Measurements from ENCODE around the gene HTR3C. TPM values are rescaled to one million over a fixed set of nuclear protein-coding genes. Genes with fewer than 3 reads are reported as not detected.

The HTR3C gene
- total RNA-seq, 1 experiment from 2014 or later: not detected

DNA sequence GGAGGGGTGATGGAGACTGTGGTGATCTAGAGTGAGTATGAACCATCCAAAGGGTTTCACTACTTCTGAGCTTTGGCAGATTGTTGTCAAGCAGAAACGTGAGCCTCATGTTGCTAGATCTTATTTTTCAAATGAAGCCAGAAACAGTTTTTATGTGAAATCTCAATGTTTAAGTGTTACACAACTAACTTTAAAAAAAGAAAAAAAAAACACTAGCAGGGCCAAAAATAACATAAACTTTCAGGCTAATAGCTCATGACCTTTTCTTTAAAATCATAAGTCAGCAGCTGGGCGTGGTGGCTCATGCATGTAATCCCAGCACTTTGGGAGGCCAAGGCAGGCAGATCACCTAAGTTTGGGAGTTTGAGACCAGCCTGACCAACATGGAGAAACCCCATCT is 23.4 kb upstream of the HTR3C start:
- Histone ChIP-seq H3K27me3 (replicated peaks; ENCODE audit: insufficient read depth, low read depth, low read length, poor library complexity) (peaks cover 22% of the 10 kb centered on the region), H3K36me3 (ENCODE audit: insufficient read depth, low read length, poor library complexity, severe bottlenecking) (no peaks in the 10 kb centered on the region), H3K9me3 (ENCODE audit: low read depth, low read length, poor library complexity, severe bottlenecking) (no peaks in the 10 kb centered on the region), H3K4me1 (ENCODE audit: insufficient read depth, low read length, poor library complexity, severe bottlenecking) (no peaks in the 10 kb centered on the region), H3K27ac (ENCODE audit: low read depth, low read length, poor library complexity, severe bottlenecking) (no peak overlapping the region), H3K4me3 (ENCODE audit: low read depth, low read length, poor library complexity, severe bottlenecking) (no peak overlapping the region)
- TF ChIP-seq CTCF (conservative IDR thresholded peaks at IDR 0.05; ENCODE audit: low read depth, low read length) (no peak), EZH2 (IDR thresholded peaks at IDR 0.05; ENCODE audit: borderline replicate concordance, low read depth, low read length, poor library complexity, severe bottlenecking) (no peak)
- CTCF ChIA-PET: no interaction called here
- BruUV-seq (replicated peaks): no TSS peak
- intact Hi-C loops (cut with micrococcal nuclease; ENCODE audit: unreplicated experiment): no loop called here
- DNase-seq (ENCODE audit: low spot score): no peak
- POLR2A ChIA-PET (ENCODE audit: low non-redundant PET): interaction anchor here (0.6 kb wide), 1 partner anchor 13 kb away, joined by 10 read pairs; no protein-coding TSS in a partner anchor

DNA sequence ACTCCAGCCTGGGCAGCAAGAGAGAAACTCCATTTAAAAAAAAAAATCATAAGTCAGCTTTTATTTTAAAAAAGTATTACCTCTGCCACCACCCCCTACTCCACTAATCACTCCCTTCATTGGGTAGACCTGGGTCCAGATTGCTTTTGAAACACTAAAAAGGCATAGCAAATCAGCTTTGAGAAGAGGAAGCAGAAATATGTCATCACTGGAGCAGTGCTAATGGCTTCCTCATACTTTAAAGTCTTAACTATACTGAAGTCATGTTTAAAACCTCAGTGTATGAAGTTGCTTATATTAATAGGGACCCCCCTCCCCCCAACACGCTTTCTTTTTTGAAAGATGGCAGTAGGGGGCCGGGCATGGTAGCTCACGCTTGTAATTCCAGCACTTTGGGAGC is 22.3 kb upstream of the HTR3C start:
- intact Hi-C loops (cut with micrococcal nuclease; ENCODE audit: unreplicated experiment): no loop called here
- BruUV-seq (replicated peaks): no TSS peak
- Histone ChIP-seq H3K36me3 (ENCODE audit: insufficient read depth, low read length, poor library complexity, severe bottlenecking) (no peaks in the 10 kb centered on the region), H3K4me3 (ENCODE audit: low read depth, low read length, poor library complexity, severe bottlenecking) (no peak overlapping the region), H3K27me3 (replicated peaks; ENCODE audit: insufficient read depth, low read depth, low read length, poor library complexity) (peaks cover 31% of the 10 kb centered on the region), H3K9me3 (ENCODE audit: low read depth, low read length, poor library complexity, severe bottlenecking) (no peaks in the 10 kb centered on the region), H3K27ac (ENCODE audit: low read depth, low read length, poor library complexity, severe bottlenecking) (no peak overlapping the region), H3K4me1 (ENCODE audit: insufficient read depth, low read length, poor library complexity, severe bottlenecking) (no peaks in the 10 kb centered on the region)
- TF ChIP-seq EZH2 (IDR thresholded peaks at IDR 0.05; ENCODE audit: borderline replicate concordance, low read depth, low read length, poor library complexity, severe bottlenecking) (no peak), CTCF (conservative IDR thresholded peaks at IDR 0.05; ENCODE audit: low read depth, low read length) (no peak)
- CTCF ChIA-PET: no interaction called here
- no peak for DNase-seq (ENCODE audit: low spot score)
- POLR2A ChIA-PET (ENCODE audit: low non-redundant PET): no interaction called here

GRCh38 chr3:184031187-184031792 is 21.6 kb upstream of the HTR3C start, which contains the start of gene HTR3D:
Gene HTR3D (plus strand): TSS chr3:184031742. CDS start chr3:184031742, 0 bp downstream.
- intact Hi-C loops (cut with micrococcal nuclease; ENCODE audit: unreplicated experiment): no loop called here
- no peaks in the 10 kb centered on the region for H3K4me1 ChIP-seq (ENCODE audit: insufficient read depth, low read length, poor library complexity, severe bottlenecking)
- peaks cover 37% of the 10 kb centered on the region for H3K27me3 ChIP-seq (replicated peaks; ENCODE audit: insufficient read depth, low read depth, low read length, poor library complexity)
- ChIA-PET POLR2A (ENCODE audit: low non-redundant PET) (no interaction called here), CTCF (no interaction called here)
- no peak within 1 kb of the TSS for H3K4me3 ChIP-seq (ENCODE audit: low read depth, low read length, poor library complexity, severe bottlenecking)
- no peaks in the 10 kb centered on the region for H3K9me3 ChIP-seq (ENCODE audit: low read depth, low read length, poor library complexity, severe bottlenecking)
- no peak within 1 kb of the TSS for H3K27ac ChIP-seq (ENCODE audit: low read depth, low read length, poor library complexity, severe bottlenecking)
- TF ChIP-seq CTCF (conservative IDR thresholded peaks at IDR 0.05; ENCODE audit: low read depth, low read length) (no peak), EZH2 (IDR thresholded peaks at IDR 0.05; ENCODE audit: borderline replicate concordance, low read depth, low read length, poor library complexity, severe bottlenecking) (no peak)
- no peaks in the 10 kb centered on the region for H3K36me3 ChIP-seq (ENCODE audit: insufficient read depth, low read length, poor library complexity, severe bottlenecking)
- no TSS peak for BruUV-seq (replicated peaks)
- no peak for DNase-seq (ENCODE audit: low spot score)

All from A673 (cell line).